Activated naive CD4-positive, alpha-beta T cell treated with Interleukin-2 at 50 U/mL for 16 hours (primary cell): ENCODE results near the gene TRIM64C.
"Not testable (repeated sequence)": the region's sequence is repeated elsewhere in the genome, so short reads cannot be mapped to it uniquely, and the experiment has no call there.

Source experiments
- DNase-seq: peaks from one replicate; pipeline ENCODE4 v3.0.0-alpha.2; 2020

The TRIM64C gene

GRCh38 chr11:49059012-49059411, at the start of gene TRIM64C:
TSS of gene TRIM64C (minus strand) at chr11:49059112. CDS start at chr11:49059112, 0 bp downstream.
- DNase-seq = not testable (repeated sequence)

GRCh38 chr11:49102356-49102755, 43.4 kb upstream of the TRIM64C start:
- DNase-seq = not testable (repeated sequence)

GRCh38 chr11:49069897-49070296, 11.0 kb upstream of the TRIM64C start:
- not testable (repeated sequence) for DNase-seq

GRCh38 chr11:49049821-49050220, 9.1 kb downstream of the TRIM64C start:
- DNase-seq = not testable (repeated sequence)

- not testable (repeated sequence) for DNase-seq
These were observed 10.7 kb downstream of the TRIM64C start for GRCh38 chr11:49048229-49048628.

GRCh38 chr11:49028523-49028922, 30.4 kb downstream of the TRIM64C start, which contains the start of gene TRIM49B:
TSS of gene TRIM49B (plus strand) at chr11:49028823. CDS start at chr11:49031600, 2,777 bp downstream.
- DNase-seq = not testable (repeated sequence)
